Activated naive CD8-positive, alpha-beta T cell treated with anti-CD3 and anti-CD28 coated beads for 36 hours (primary cell): Measurements from ENCODE around the gene GRK4. TPM values are rescaled to one million over a fixed set of nuclear protein-coding genes. Genes with fewer than 3 reads are reported as not detected.

Experiments
- DNase-seq: peaks from one replicate; pipeline ENCODE4 v3.0.0; 2021
- H3K27ac Mint-ChIP-seq: one replicate; pipeline ENCODE4 v1.8.0; 2022; ENCODE audit warnings: mild to moderate bottlenecking, moderate library complexity, mixed read lengths
- H3K27me3 Mint-ChIP-seq: one replicate; pipeline ENCODE4 v1.8.0; 2022; ENCODE audit warnings: mild to moderate bottlenecking, mixed read lengths
- H3K36me3 Mint-ChIP-seq: one replicate; pipeline ENCODE4 v1.8.0; 2021; ENCODE audit warnings: mild to moderate bottlenecking, mixed read lengths
- H3K4me1 Mint-ChIP-seq: one replicate; pipeline ENCODE4 v1.8.0; 2021; ENCODE audit warnings: mixed read lengths
- H3K4me3 Mint-ChIP-seq: one replicate; pipeline ENCODE4 v1.8.0; 2022; ENCODE audit warnings: mild to moderate bottlenecking, moderate library complexity, mixed read lengths
- H3K9me3 Mint-ChIP-seq: one replicate; pipeline ENCODE4 v1.8.0; 2022; ENCODE audit warnings: mixed read lengths
- total RNA-seq, 2 experiments: library from RNA; stranded (reverse); gene quantifications; one replicate each; pipeline ENCODE4 v1.2.3, GENCODE V29; 2021

GRK4 gene
- total RNA-seq, 2 experiments from 2014 or later: 2.6 to 3.2 TPM

GRCh38 chr4:3022651-3023050 is 59.3 kb downstream of the GRK4 start:
- Mint-ChIP-seq H3K36me3 (no peaks in the 10 kb centered on the region), H3K4me1 (peaks cover 1% of the 10 kb centered on the region), H3K27ac (no peak overlapping the region), H3K9me3 (no peaks in the 10 kb centered on the region), H3K27me3 (no peaks in the 10 kb centered on the region), H3K4me3 (no peak overlapping the region)
- DNase-seq: no peak

GRCh38 chr4:3025881-3026280 is 62.5 kb downstream of the GRK4 start:
- Mint-ChIP-seq H3K4me1 (peaks cover 1% of the 10 kb centered on the region), H3K27me3 (no peaks in the 10 kb centered on the region), H3K36me3 (no peaks in the 10 kb centered on the region), H3K27ac (no peak overlapping the region), H3K4me3 (no peak overlapping the region), H3K9me3 (no peaks in the 10 kb centered on the region)
- no peak for DNase-seq

GRCh38 chr4:3026540-3026939 is 63.2 kb downstream of the GRK4 start:
- H3K27ac Mint-ChIP-seq: no peak overlapping the region
- no peaks in the 10 kb centered on the region for H3K36me3 Mint-ChIP-seq
- H3K9me3 Mint-ChIP-seq: no peaks in the 10 kb centered on the region
- no peak for DNase-seq
- H3K27me3 Mint-ChIP-seq: no peaks in the 10 kb centered on the region
- H3K4me1 Mint-ChIP-seq: no peaks in the 10 kb centered on the region
- no peak overlapping the region for H3K4me3 Mint-ChIP-seq

- Mint-ChIP-seq H3K27me3 (no peaks in the 10 kb centered on the region), H3K9me3 (no peaks in the 10 kb centered on the region), H3K4me3 (no peak overlapping the region), H3K27ac (no peak overlapping the region), H3K4me1 (no peaks in the 10 kb centered on the region), H3K36me3 (no peaks in the 10 kb centered on the region)
- no peak for DNase-seq
Measured at GRCh38 chr4:3029464-3029863, 66.1 kb downstream of the GRK4 start.

- Mint-ChIP-seq H3K4me3 (no peak overlapping the region), H3K27me3 (no peaks in the 10 kb centered on the region), H3K9me3 (no peaks in the 10 kb centered on the region), H3K4me1 (no peaks in the 10 kb centered on the region), H3K36me3 (no peaks in the 10 kb centered on the region), H3K27ac (no peak overlapping the region)
- DNase-seq: no peak
Measured at GRCh38 chr4:3030566-3031356, 67.4 kb downstream of the GRK4 start.

- Mint-ChIP-seq H3K27me3 (no peaks in the 10 kb centered on the region), H3K4me1 (no peaks in the 10 kb centered on the region), H3K36me3 (no peaks in the 10 kb centered on the region), H3K27ac (no peak overlapping the region), H3K4me3 (no peak overlapping the region), H3K9me3 (no peaks in the 10 kb centered on the region)
- no peak for DNase-seq
Measured at GRCh38 chr4:3031357-3032082, 68.1 kb downstream of the GRK4 start.

- Mint-ChIP-seq H3K27me3 (peaks cover 11% of the 10 kb centered on the region), H3K4me3 (no peak overlapping the region), H3K36me3 (no peaks in the 10 kb centered on the region), H3K9me3 (no peaks in the 10 kb centered on the region), H3K4me1 (peaks cover 14% of the 10 kb centered on the region), H3K27ac (no peak overlapping the region)
- DNase-seq: no peak
Measured at GRCh38 chr4:3034231-3034630, 70.9 kb downstream of the GRK4 start.

GRCh38 chr4:3035249-3035648 is 71.9 kb downstream of the GRK4 start:
- no peak overlapping the region for H3K27ac Mint-ChIP-seq
- H3K9me3 Mint-ChIP-seq: no peaks in the 10 kb centered on the region
- no peak overlapping the region for H3K4me3 Mint-ChIP-seq
- H3K27me3 Mint-ChIP-seq: peaks cover 11% of the 10 kb centered on the region
- H3K4me1 Mint-ChIP-seq: peaks cover 14% of the 10 kb centered on the region
- H3K36me3 Mint-ChIP-seq: no peaks in the 10 kb centered on the region
- DNase-seq: no peak

- H3K27me3 Mint-ChIP-seq: peaks cover 11% of the 10 kb centered on the region
- no peaks in the 10 kb centered on the region for H3K36me3 Mint-ChIP-seq
- no peak overlapping the region for H3K27ac Mint-ChIP-seq
- H3K9me3 Mint-ChIP-seq: no peaks in the 10 kb centered on the region
- H3K4me1 Mint-ChIP-seq: peaks cover 14% of the 10 kb centered on the region
- no peak for DNase-seq
- no peak overlapping the region for H3K4me3 Mint-ChIP-seq
Measured at GRCh38 chr4:3035674-3036073, 72.3 kb downstream of the GRK4 start.

GRCh38 chr4:3036131-3036952 is 73.0 kb downstream of the GRK4 start:
- DNase-seq: no peak
- no peak overlapping the region for H3K27ac Mint-ChIP-seq
- H3K4me3 Mint-ChIP-seq: no peak overlapping the region
- no peaks in the 10 kb centered on the region for H3K9me3 Mint-ChIP-seq
- peaks cover 11% of the 10 kb centered on the region for H3K27me3 Mint-ChIP-seq
- H3K4me1 Mint-ChIP-seq: peaks cover 18% of the 10 kb centered on the region
- no peaks in the 10 kb centered on the region for H3K36me3 Mint-ChIP-seq

GRCh38 chr4:3037957-3038461 is 74.6 kb downstream of the GRK4 start:
- Mint-ChIP-seq H3K27ac (peak overlapping the region; percentile 16), H3K36me3 (no peaks in the 10 kb centered on the region), H3K9me3 (no peaks in the 10 kb centered on the region), H3K4me3 (peak overlapping the region; percentile 75), H3K27me3 (peaks cover 11% of the 10 kb centered on the region), H3K4me1 (peaks cover 28% of the 10 kb centered on the region)
- no peak for DNase-seq

- Mint-ChIP-seq H3K4me1 (peaks cover 33% of the 10 kb centered on the region), H3K4me3 (no peak overlapping the region), H3K27ac (no peak overlapping the region)
Measured at GRCh38 chr4:3039706-3040366, 76.5 kb downstream of the GRK4 start.

GRCh38 chr4:3040452-3041191 is 77.3 kb downstream of the GRK4 start:
- Mint-ChIP-seq H3K9me3 (peaks cover 5% of the 10 kb centered on the region), H3K27ac (peak overlapping the region; percentile 89), H3K4me1 (peaks cover 41% of the 10 kb centered on the region), H3K27me3 (peaks cover 11% of the 10 kb centered on the region), H3K4me3 (peak overlapping the region; percentile 88), H3K36me3 (peaks cover 5% of the 10 kb centered on the region)
- DNase-seq: no peak

More at GRCh38 chr4:3039706-3040366, 76.5 kb downstream of the GRK4 start:
- Mint-ChIP-seq H3K9me3 (no peaks in the 10 kb centered on the region), H3K36me3 (no peaks in the 10 kb centered on the region), H3K27me3 (peaks cover 11% of the 10 kb centered on the region)
- DNase-seq: no peak
